HCT116 (cell line): ENCODE data around the gene MED26.

Source experiments
- EZH2phosphoT487 ChIP-seq: fragments of 200-600 bp; IDR thresholded peaks from 2 replicates; pipeline ENCODE4 v1.6.1; 2018; ENCODE audit warnings: antibody characterized with exemption, borderline replicate concordance
- POLR2A ChIP-seq: IDR thresholded peaks from 2 replicates; pipeline ENCODE4 v1.7.0; 2011; ENCODE audit warnings: borderline replicate concordance; ENCODE audit not compliant: insufficient read depth, insufficient read length; ENCODE audit errors: extremely low read depth
- ZBTB33 ChIP-seq: IDR thresholded peaks from 2 replicates; pipeline ENCODE4 v1.6.1; 2011; ENCODE audit warnings: mild to moderate bottlenecking, low read length, moderate library complexity; ENCODE audit not compliant: insufficient replicate concordance; ENCODE audit errors: extremely low read depth

GRCh38 chr19:16591803-16592556 lies 36.0 kb downstream of the MED26 start:
- TF ChIP-seq POLR2A, result no peak
- TF ChIP-seq EZH2phosphoT487, result no peak
- TF ChIP-seq ZBTB33, result no peak
